Measurements from ENCODE around the gene CFAP20.
A peak's percentile ranks its signal among the peaks of the same experiment; 100 is the strongest.

CFAP20 gene

GRCh38 chr16:58148526-58148925 lies 19.3 kb upstream of the CFAP20 start:
- H3K27ac ChIP-seq (ENCODE audit: low read length) = no peak overlapping the region
- no peak overlapping the region for H3K4me3 ChIP-seq (ENCODE audit: low read length)
- no peaks in the 10 kb centered on the region for H3K27me3 ChIP-seq (ENCODE audit: control insufficient read depth, insufficient read depth, low read length)
- no peaks in the 10 kb centered on the region for H3K9me3 ChIP-seq (ENCODE audit: control insufficient read depth, low read depth, low read length)
- no peak overlapping the region for H3K9ac ChIP-seq (ENCODE audit: low read length)
- H3K36me3 ChIP-seq (ENCODE audit: control insufficient read depth, low read depth, low read length) = no peaks in the 10 kb centered on the region
- no peaks in the 10 kb centered on the region for H3K4me1 ChIP-seq (ENCODE audit: control insufficient read depth, low read depth, low read length)

GRCh38 chr16:58148099-58148498 lies 18.9 kb upstream of the CFAP20 start:
- H3K4me1 ChIP-seq (ENCODE audit: control insufficient read depth, low read depth, low read length) = no peaks in the 10 kb centered on the region
- H3K9ac ChIP-seq (ENCODE audit: low read length) = no peak overlapping the region
- H3K9me3 ChIP-seq (ENCODE audit: control insufficient read depth, low read depth, low read length) = no peaks in the 10 kb centered on the region
- no peaks in the 10 kb centered on the region for H3K36me3 ChIP-seq (ENCODE audit: control insufficient read depth, low read depth, low read length)
- H3K4me3 ChIP-seq (ENCODE audit: low read length) = no peak overlapping the region
- H3K27ac ChIP-seq (ENCODE audit: low read length) = no peak overlapping the region
- no peaks in the 10 kb centered on the region for H3K27me3 ChIP-seq (ENCODE audit: control insufficient read depth, insufficient read depth, low read length)

- Histone ChIP-seq H3K4me3 (ENCODE audit: low read length) (no peak overlapping the region), H3K9me3 (ENCODE audit: control insufficient read depth, low read depth, low read length) (no peaks in the 10 kb centered on the region), H3K4me1 (ENCODE audit: control insufficient read depth, low read depth, low read length) (no peaks in the 10 kb centered on the region), H3K36me3 (ENCODE audit: control insufficient read depth, low read depth, low read length) (no peaks in the 10 kb centered on the region), H3K9ac (ENCODE audit: low read length) (no peak overlapping the region), H3K27me3 (ENCODE audit: control insufficient read depth, insufficient read depth, low read length) (no peaks in the 10 kb centered on the region), H3K27ac (ENCODE audit: low read length) (no peak overlapping the region)
Observed at GRCh38 chr16:58138852-58139251, 9.7 kb upstream of the CFAP20 start.

- no peaks in the 10 kb centered on the region for H3K4me1 ChIP-seq (ENCODE audit: control insufficient read depth, low read depth, low read length)
- no peaks in the 10 kb centered on the region for H3K27me3 ChIP-seq (ENCODE audit: control insufficient read depth, insufficient read depth, low read length)
- no peak overlapping the region for H3K27ac ChIP-seq (ENCODE audit: low read length)
- no peak overlapping the region for H3K4me3 ChIP-seq (ENCODE audit: low read length)
- no peaks in the 10 kb centered on the region for H3K9me3 ChIP-seq (ENCODE audit: control insufficient read depth, low read depth, low read length)
- no peaks in the 10 kb centered on the region for H3K36me3 ChIP-seq (ENCODE audit: control insufficient read depth, low read depth, low read length)
- no peak overlapping the region for H3K9ac ChIP-seq (ENCODE audit: low read length)
Observed at GRCh38 chr16:58137581-58137980, 8.4 kb upstream of the CFAP20 start.

GRCh38 chr16:58128711-58129096 lies 477 bp downstream of the CFAP20 start:
- H3K27me3 ChIP-seq (ENCODE audit: control insufficient read depth, insufficient read depth, low read length) = no peaks in the 10 kb centered on the region
- H3K36me3 ChIP-seq (ENCODE audit: control insufficient read depth, low read depth, low read length) = no peaks in the 10 kb centered on the region
- H3K27ac ChIP-seq (ENCODE audit: low read length) = peak overlapping the region; percentile 56
- H3K9me3 ChIP-seq (ENCODE audit: control insufficient read depth, low read depth, low read length) = no peaks in the 10 kb centered on the region
- peak overlapping the region; percentile 94 for H3K9ac ChIP-seq (ENCODE audit: low read length)
- peak overlapping the region; percentile 69 for H3K4me3 ChIP-seq (ENCODE audit: low read length)
- peaks cover 15% of the 10 kb centered on the region for H3K4me1 ChIP-seq (ENCODE audit: control insufficient read depth, low read depth, low read length)

GRCh38 chr16:58128181-58128631 lies 975 bp downstream of the CFAP20 start:
- peak overlapping the region; percentile 51 for H3K9ac ChIP-seq (ENCODE audit: low read length)
- H3K27me3 ChIP-seq (ENCODE audit: control insufficient read depth, insufficient read depth, low read length) = no peaks in the 10 kb centered on the region
- peaks cover 15% of the 10 kb centered on the region for H3K4me1 ChIP-seq (ENCODE audit: control insufficient read depth, low read depth, low read length)
- H3K27ac ChIP-seq (ENCODE audit: low read length) = no peak overlapping the region
- no peaks in the 10 kb centered on the region for H3K9me3 ChIP-seq (ENCODE audit: control insufficient read depth, low read depth, low read length)
- no peaks in the 10 kb centered on the region for H3K36me3 ChIP-seq (ENCODE audit: control insufficient read depth, low read depth, low read length)
- H3K4me3 ChIP-seq (ENCODE audit: low read length) = peak overlapping the region; percentile 69

- Histone ChIP-seq H3K4me1 (ENCODE audit: control insufficient read depth, low read depth, low read length) (peaks cover 15% of the 10 kb centered on the region), H3K36me3 (ENCODE audit: control insufficient read depth, low read depth, low read length) (no peaks in the 10 kb centered on the region), H3K9ac (ENCODE audit: low read length) (no peak overlapping the region), H3K27ac (ENCODE audit: low read length) (no peak overlapping the region), H3K27me3 (ENCODE audit: control insufficient read depth, insufficient read depth, low read length) (no peaks in the 10 kb centered on the region), H3K4me3 (ENCODE audit: low read length) (peak overlapping the region; percentile 69), H3K9me3 (ENCODE audit: control insufficient read depth, low read depth, low read length) (no peaks in the 10 kb centered on the region)
Observed at GRCh38 chr16:58127634-58128033, 1.5 kb downstream of the CFAP20 start.

GRCh38 chr16:58127033-58127556 lies 2.1 kb downstream of the CFAP20 start:
- no peak overlapping the region for H3K9ac ChIP-seq (ENCODE audit: low read length)
- no peaks in the 10 kb centered on the region for H3K27me3 ChIP-seq (ENCODE audit: control insufficient read depth, insufficient read depth, low read length)
- no peaks in the 10 kb centered on the region for H3K9me3 ChIP-seq (ENCODE audit: control insufficient read depth, low read depth, low read length)
- H3K36me3 ChIP-seq (ENCODE audit: control insufficient read depth, low read depth, low read length) = no peaks in the 10 kb centered on the region
- H3K4me1 ChIP-seq (ENCODE audit: control insufficient read depth, low read depth, low read length) = peaks cover 15% of the 10 kb centered on the region
- H3K4me3 ChIP-seq (ENCODE audit: low read length) = peak overlapping the region; percentile 69
- no peak overlapping the region for H3K27ac ChIP-seq (ENCODE audit: low read length)

GRCh38 chr16:58126451-58126961 lies 2.7 kb downstream of the CFAP20 start:
- Histone ChIP-seq H3K4me3 (ENCODE audit: low read length) (peak overlapping the region; percentile 69), H3K27ac (ENCODE audit: low read length) (no peak overlapping the region), H3K9me3 (ENCODE audit: control insufficient read depth, low read depth, low read length) (no peaks in the 10 kb centered on the region), H3K27me3 (ENCODE audit: control insufficient read depth, insufficient read depth, low read length) (no peaks in the 10 kb centered on the region), H3K9ac (ENCODE audit: low read length) (no peak overlapping the region), H3K36me3 (ENCODE audit: control insufficient read depth, low read depth, low read length) (no peaks in the 10 kb centered on the region), H3K4me1 (ENCODE audit: control insufficient read depth, low read depth, low read length) (peaks cover 19% of the 10 kb centered on the region)

- no peak overlapping the region for H3K9ac ChIP-seq (ENCODE audit: low read length)
- peaks cover 23% of the 10 kb centered on the region for H3K4me1 ChIP-seq (ENCODE audit: control insufficient read depth, low read depth, low read length)
- no peaks in the 10 kb centered on the region for H3K9me3 ChIP-seq (ENCODE audit: control insufficient read depth, low read depth, low read length)
- no peaks in the 10 kb centered on the region for H3K36me3 ChIP-seq (ENCODE audit: control insufficient read depth, low read depth, low read length)
- H3K27me3 ChIP-seq (ENCODE audit: control insufficient read depth, insufficient read depth, low read length) = no peaks in the 10 kb centered on the region
- no peak overlapping the region for H3K4me3 ChIP-seq (ENCODE audit: low read length)
- H3K27ac ChIP-seq (ENCODE audit: low read length) = no peak overlapping the region
Observed at GRCh38 chr16:58125781-58126335, 3.3 kb downstream of the CFAP20 start.

- no peaks in the 10 kb centered on the region for H3K27me3 ChIP-seq (ENCODE audit: control insufficient read depth, insufficient read depth, low read length)
- no peak overlapping the region for H3K27ac ChIP-seq (ENCODE audit: low read length)
- no peak overlapping the region for H3K9ac ChIP-seq (ENCODE audit: low read length)
- no peaks in the 10 kb centered on the region for H3K9me3 ChIP-seq (ENCODE audit: control insufficient read depth, low read depth, low read length)
- peaks cover 23% of the 10 kb centered on the region for H3K4me1 ChIP-seq (ENCODE audit: control insufficient read depth, low read depth, low read length)
- H3K36me3 ChIP-seq (ENCODE audit: control insufficient read depth, low read depth, low read length) = no peaks in the 10 kb centered on the region
- no peak overlapping the region for H3K4me3 ChIP-seq (ENCODE audit: low read length)
Observed at GRCh38 chr16:58125041-58125440, 4.1 kb downstream of the CFAP20 start.

GRCh38 chr16:58124601-58124915 lies 4.6 kb downstream of the CFAP20 start:
- Histone ChIP-seq H3K27ac (ENCODE audit: low read length) (no peak overlapping the region), H3K9ac (ENCODE audit: low read length) (no peak overlapping the region), H3K4me3 (ENCODE audit: low read length) (no peak overlapping the region), H3K9me3 (ENCODE audit: control insufficient read depth, low read depth, low read length) (no peaks in the 10 kb centered on the region), H3K4me1 (ENCODE audit: control insufficient read depth, low read depth, low read length) (peaks cover 23% of the 10 kb centered on the region), H3K36me3 (ENCODE audit: control insufficient read depth, low read depth, low read length) (no peaks in the 10 kb centered on the region), H3K27me3 (ENCODE audit: control insufficient read depth, insufficient read depth, low read length) (no peaks in the 10 kb centered on the region)

Data from iPS-18a (cell line).